Small intestine (tissue), 7 donors: Measurements from ENCODE around the gene ACLY. TPM values are rescaled to one million over a fixed set of nuclear protein-coding genes. Genes with fewer than 3 reads are reported as not detected.
A peak's percentile ranks its signal among the peaks of the same experiment; 100 is the strongest.

Source experiments
- DNase-seq, 2 donors: peaks; one replicate each; pipeline versions ENCODE4 v3.0.0 to v3.0.0-alpha.2; 2013
- FAIRE-seq: peaks from 2 replicates; lab custom pipeline; 2012; peaks lifted over from hg19 to GRCh38; lab: Jason Lieb, UNC
- H3K27ac ChIP-seq, 3 donors: one replicate each; pipeline ENCODE4 v1.5.1; 2013; ENCODE audit warnings: low read length in 2 of 3, mild to moderate bottlenecking in 2 of 3, control low read depth in 1 of 3, inconsistent platforms in 1 of 3, low read depth in 1 of 3, moderate library complexity in 1 of 3
- H3K27me3 ChIP-seq, 3 donors: one replicate each; pipeline ENCODE4 v1.6.1; 2013; ENCODE audit warnings: low read length in 3 of 3, inconsistent platforms in 1 of 3; ENCODE audit not compliant: control insufficient read depth in 3 of 3, insufficient read depth in 3 of 3
- H3K36me3 ChIP-seq, 3 donors: one replicate each; pipeline ENCODE4 v1.6.1; 2013; ENCODE audit warnings: low read length in 3 of 3, inconsistent platforms in 1 of 3, low read depth in 1 of 3, mild to moderate bottlenecking in 1 of 3, moderate library complexity in 1 of 3; ENCODE audit not compliant: control insufficient read depth in 3 of 3, insufficient read depth in 2 of 3
- H3K4me1 ChIP-seq, 3 donors: one replicate each; pipeline ENCODE4 v1.6.1; 2013; ENCODE audit warnings: low read length in 2 of 3, inconsistent platforms in 1 of 3, low read depth in 1 of 3, mild to moderate bottlenecking in 1 of 3, moderate library complexity in 1 of 3; ENCODE audit not compliant: control insufficient read depth in 3 of 3, insufficient read depth in 2 of 3
- H3K4me3 ChIP-seq, 3 donors: one replicate each; pipeline ENCODE4 v1.5.1; 2013; ENCODE audit warnings: low read length in 3 of 3, control low read depth in 1 of 3, inconsistent platforms in 1 of 3, low read depth in 1 of 3, mild to moderate bottlenecking in 1 of 3, moderate library complexity in 1 of 3
- H3K9me3 ChIP-seq, 2 donors: one replicate each; pipeline ENCODE4 v1.6.1; 2013; ENCODE audit warnings: low read depth in 1 of 2, low read length in 1 of 2; ENCODE audit not compliant: control insufficient read depth in 2 of 2, insufficient read depth in 1 of 2
- WGBS, 3 donors: extraction: QIAGEN DNeasy Blood & Tissue Kit; methylation state at CpG; one replicate each; pipeline ENCODE4 v1.1.7; 2013; 5-methylcytosine and 5-hydroxymethylcytosine counted together
- polyA plus RNA-seq, 4 donors: library from polyadenylated mRNA; stranded (reverse) in 3 of 4; unstranded in 1 of 4; fragments of 200-250 nt in 3 of 4; fragments of 120-200 nt in 1 of 4; gene quantifications; one replicate each; pipeline versions ENCODE4 v1.2.1 to v1.2.3, GENCODE V29; 2013
- donor health status: healthy with polysubstance abuse.
- donor health status: control.
- donor health status: control.
- donor health status: Bipolar disorder and iron deficiency.
- donor health status: healthy.

Gene ACLY
- polyA plus RNA-seq, 4 donors: 44.0 to 84.9 (median 54.4) TPM

- no peak for FAIRE-seq
Observed at GRCh38 chr17:41912925-41913324, 5.8 kb downstream of the ACLY start.

DNA sequence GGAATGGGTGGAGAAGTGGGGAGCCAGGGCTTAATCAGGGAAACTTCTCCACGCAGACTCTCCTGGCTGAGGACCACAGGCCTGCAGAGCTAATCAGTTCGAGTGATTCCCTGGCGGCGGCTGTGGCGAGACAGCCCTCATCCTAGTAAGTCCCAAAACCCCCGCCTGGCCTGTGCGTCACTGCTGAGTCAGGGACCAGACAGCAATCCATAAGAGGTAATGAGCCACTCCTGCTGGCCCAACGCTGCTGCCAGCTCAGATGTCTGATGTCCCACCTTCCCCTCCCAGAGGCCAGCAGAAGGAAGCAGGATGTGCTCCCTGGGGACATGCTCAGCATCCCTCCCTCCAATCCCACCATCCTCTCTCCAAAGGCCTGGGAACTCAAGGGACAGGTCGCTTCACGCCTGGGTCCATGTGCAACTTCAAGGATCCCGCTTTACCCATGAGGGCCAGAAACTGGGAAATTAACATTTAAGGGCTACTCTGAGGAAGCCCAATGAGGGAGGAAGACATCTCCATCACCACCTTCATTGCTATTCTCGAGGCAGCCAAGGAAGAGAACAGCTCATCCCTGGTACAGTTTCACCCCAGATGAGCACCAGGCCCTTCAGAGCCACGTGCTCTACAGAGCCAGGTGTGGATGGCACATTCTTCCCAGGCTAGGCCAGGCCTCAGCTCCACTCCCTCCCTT, 7.9 kb downstream of the ACLY start:
- peaks cover 20 to 88% (median 22%) of the 10 kb centered on the region in 3 donors for H3K36me3 ChIP-seq

More at GRCh38 chr17:41912925-41913324, 5.8 kb downstream of the ACLY start:
- Histone ChIP-seq H3K27me3 (no peaks in the 10 kb centered on the region), H3K36me3 (peaks cover 20 to 72% (median 22%) of the 10 kb centered on the region in 3 donors), H3K4me1 (peaks cover 3 to 49% (median 9%) of the 10 kb centered on the region in 3 donors), H3K27ac (no peak overlapping the region), H3K9me3 (no peaks in the 10 kb centered on the region), H3K4me3 (no peak overlapping the region)
- DNase-seq: no peak
- WGBS, 3 donors: 71 to 86% (median 78%) methylated on average over 1 of the region's 1 CpG

DNA sequence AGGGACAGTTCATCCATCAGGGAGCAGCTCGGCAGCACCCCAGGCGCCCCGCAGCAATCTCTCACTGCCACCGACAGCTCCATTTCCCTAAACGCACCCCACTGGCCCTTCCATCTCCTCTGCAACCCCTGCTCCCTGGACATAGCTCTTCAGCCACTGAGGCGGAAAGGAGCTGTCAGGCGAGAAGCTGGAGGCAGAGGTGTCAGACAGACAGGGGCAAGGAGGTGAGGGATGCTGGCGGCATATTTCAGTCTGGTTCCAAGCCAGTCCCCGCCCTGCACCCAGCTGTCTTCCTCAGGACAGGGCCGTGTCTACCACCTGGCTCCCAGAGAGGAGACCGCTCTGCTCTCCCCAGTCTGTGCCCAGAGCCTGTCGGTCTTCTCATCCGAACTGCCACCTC, 9.7 kb downstream of the ACLY start:
- no peak for FAIRE-seq

More for the DNA sequence above, 7.9 kb downstream of the ACLY start:
- H3K9me3 ChIP-seq: no peaks in the 10 kb centered on the region
- peaks cover 6 to 57% (median 10%) of the 10 kb centered on the region in 3 donors for H3K4me1 ChIP-seq
- FAIRE-seq (no peak), DNase-seq (no peak)
- H3K27me3 ChIP-seq: no peaks in the 10 kb centered on the region
- 91 to 92% (median 91%) methylated on average over 13 of the region's 13 CpGs for WGBS, 3 donors
- no peak overlapping the region for H3K27ac ChIP-seq
- H3K4me3 ChIP-seq: no peak overlapping the region

DNA sequence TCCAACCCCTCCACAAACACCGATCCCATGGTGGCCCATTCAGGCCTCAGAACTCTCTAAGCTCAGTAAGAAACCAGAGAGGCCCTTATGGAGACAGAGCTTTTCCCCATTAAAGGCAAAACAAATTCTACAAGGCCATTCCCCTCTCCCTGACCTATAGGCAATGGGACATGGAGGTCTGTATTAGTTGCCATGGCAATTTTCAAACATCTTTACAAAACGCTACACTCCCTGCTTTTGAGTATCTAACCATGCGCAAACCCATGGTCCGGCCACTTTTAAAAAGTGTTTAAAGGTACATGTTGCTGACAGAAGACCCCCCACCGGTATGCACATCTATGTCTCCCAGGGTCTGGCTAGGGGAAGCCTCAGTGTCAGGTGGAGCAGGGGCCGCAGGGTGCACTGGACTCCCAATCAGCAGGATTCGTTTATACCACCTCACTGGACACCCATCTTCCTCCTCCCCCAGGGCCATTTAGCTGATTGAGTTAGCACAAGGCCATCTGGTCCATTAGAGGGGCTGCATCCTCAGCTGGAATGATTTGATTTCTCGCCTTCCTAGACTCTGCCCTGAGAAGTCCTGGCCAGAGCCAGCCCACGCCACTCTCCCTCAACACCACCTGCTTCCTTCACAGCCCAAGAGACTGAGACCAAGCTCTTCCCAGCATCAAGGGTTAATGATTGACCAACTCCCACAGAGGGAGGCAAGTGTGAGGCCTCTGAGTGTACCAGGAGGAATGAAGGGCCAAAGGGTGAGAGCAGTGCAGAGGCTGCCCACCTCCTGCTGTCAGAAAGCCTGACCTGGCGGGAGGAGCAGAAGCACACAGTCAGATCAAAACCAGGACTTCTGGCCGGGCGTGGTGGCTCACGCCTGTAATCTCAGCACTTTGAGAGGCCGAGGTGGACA, 10.9 kb downstream of the ACLY start:
- Histone ChIP-seq H3K9me3 (no peaks in the 10 kb centered on the region), H3K27me3 (no peaks in the 10 kb centered on the region), H3K36me3 (peaks cover 26 to 93% (median 26%) of the 10 kb centered on the region in 3 donors), H3K27ac (peak overlapping the region; percentile 29 to 74 (median 45)), H3K4me1 (peaks cover 6 to 52% (median 9%) of the 10 kb centered on the region in 3 donors), H3K4me3 (no peak overlapping the region)
- FAIRE-seq (no peak), DNase-seq (peak; percentile 95 to 97)
- 49 to 70% (median 49%) methylated on average over 14 of the region's 14 CpGs for WGBS, 3 donors

More for the DNA sequence above, 9.7 kb downstream of the ACLY start:
- H3K4me3 ChIP-seq: no peak overlapping the region
- WGBS, 3 donors: 93 to 97% (median 94%) methylated on average over 12 to 13 of the region's 13 CpGs
- H3K9me3 ChIP-seq: no peaks in the 10 kb centered on the region
- peak overlapping the region in 1 of 3 donors; percentile 74 for H3K27ac ChIP-seq
- H3K27me3 ChIP-seq: no peaks in the 10 kb centered on the region
- DNase-seq: no peak
- H3K4me1 ChIP-seq: peaks cover 6 to 59% (median 10%) of the 10 kb centered on the region in 3 donors
- peaks cover 26 to 95% (median 26%) of the 10 kb centered on the region in 3 donors for H3K36me3 ChIP-seq

- H3K36me3 ChIP-seq: peaks cover 20 to 93% (median 24%) of the 10 kb centered on the region in 3 donors
- WGBS, 3 donors: 78 to 90% (median 88%) methylated on average over 8 of the region's 8 CpGs
- FAIRE-seq (no peak), DNase-seq (no peak)
- no peaks in the 10 kb centered on the region for H3K9me3 ChIP-seq
- H3K4me3 ChIP-seq: no peak overlapping the region
- peaks cover 6 to 56% (median 9%) of the 10 kb centered on the region in 3 donors for H3K4me1 ChIP-seq
- H3K27me3 ChIP-seq: no peaks in the 10 kb centered on the region
- H3K27ac ChIP-seq: peak overlapping the region; percentile 45 to 76 (median 49)
Observed at GRCh38 chr17:41907185-41907556, 11.6 kb downstream of the ACLY start.

DNA sequence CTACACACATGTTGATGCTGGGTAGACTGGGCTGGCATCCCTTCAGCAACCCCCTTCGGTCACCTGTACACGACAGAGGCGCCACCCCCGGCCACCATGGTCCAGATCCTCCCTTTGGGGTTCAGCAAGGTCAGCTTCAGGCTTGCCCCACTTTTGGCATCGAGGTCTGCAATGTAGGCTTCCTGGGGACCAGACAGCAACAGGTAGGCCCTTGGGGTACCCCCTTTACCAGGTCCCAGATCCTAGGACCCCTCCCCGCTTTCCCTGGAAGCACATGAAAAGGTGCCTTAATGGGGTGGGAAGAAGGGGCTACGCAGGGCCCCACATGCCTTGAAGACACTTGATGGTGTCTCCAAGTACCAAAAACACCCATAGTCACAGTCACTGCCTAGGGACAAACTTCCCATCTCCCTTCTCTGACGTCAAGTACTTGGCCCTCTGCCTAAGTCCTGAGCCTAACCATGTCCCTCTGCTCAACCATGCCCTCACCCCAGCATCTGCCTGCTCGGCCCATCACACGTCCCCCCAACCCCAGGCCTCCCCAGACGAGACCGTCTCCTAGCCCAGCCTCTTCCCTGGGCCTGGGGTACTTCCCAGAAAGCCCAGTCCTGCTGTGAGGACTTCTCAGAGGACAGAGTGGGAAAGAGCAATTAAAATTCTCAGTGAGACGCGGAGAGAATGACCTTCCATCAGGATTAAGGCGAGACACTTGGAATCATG, 12.1 kb downstream of the ACLY start:
- peaks cover 6 to 61% (median 9%) of the 10 kb centered on the region in 3 donors for H3K4me1 ChIP-seq
- H3K27me3 ChIP-seq: no peaks in the 10 kb centered on the region
- H3K36me3 ChIP-seq: peaks cover 20 to 93% (median 28%) of the 10 kb centered on the region in 3 donors
- H3K9me3 ChIP-seq: no peaks in the 10 kb centered on the region
- FAIRE-seq (no peak), DNase-seq (no peak)
- H3K27ac ChIP-seq: peak overlapping the region; percentile 28 to 76 (median 49)
- 81 to 90% (median 88%) methylated on average over 15 of the region's 15 CpGs for WGBS, 3 donors
- no peak overlapping the region for H3K4me3 ChIP-seq

DNA sequence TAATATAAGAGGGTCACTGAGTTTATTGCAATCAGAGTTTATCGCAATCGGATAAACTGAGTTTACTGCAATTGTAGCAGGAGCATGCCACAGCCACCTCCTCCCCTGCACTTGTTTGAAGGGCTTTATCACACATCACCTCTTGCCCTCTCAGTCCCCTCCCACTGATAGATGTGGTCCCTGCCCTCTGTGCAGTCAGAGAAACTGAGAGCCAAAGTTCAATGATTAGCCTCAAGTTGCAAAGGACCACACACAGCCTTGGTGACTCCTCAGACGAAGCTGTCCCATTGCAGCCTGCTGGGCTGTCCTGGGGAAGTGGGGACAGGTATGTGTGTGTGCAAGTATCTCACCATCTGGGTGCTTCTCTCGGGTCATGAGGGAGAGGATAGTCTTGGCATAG, 13.6 kb downstream of the ACLY start:
- Histone ChIP-seq H3K36me3 (peaks cover 19 to 93% (median 32%) of the 10 kb centered on the region in 3 donors), H3K4me1 (peaks cover 6 to 66% (median 9%) of the 10 kb centered on the region in 3 donors), H3K4me3 (no peak overlapping the region), H3K27ac (peak overlapping the region; percentile 42 to 76 (median 42)), H3K27me3 (no peaks in the 10 kb centered on the region), H3K9me3 (no peaks in the 10 kb centered on the region)
- 16 to 71% (median 46%) methylated on average over 4 of the region's 4 CpGs for WGBS, 3 donors
- DNase-seq (peak; percentile 78 to 95), FAIRE-seq (no peak)
